K562 (cell line): ENCODE measurements around the gene SLC16A4. TPM values are rescaled to one million over a fixed set of nuclear protein-coding genes. Genes with fewer than 3 reads are reported as not detected.

ENCODE experiments used
- ATAC-seq: fragments of 200-7000 bp; cut with Tn5 transposase; 3 replicates; pipeline ENCODE4 v1.9.1; 2020; ENCODE audit warnings: moderate library complexity
- BruUV-seq: library from RNA; stranded (reverse); fragments of 400-500 nt; replicated peaks from 2 replicates; lab custom pipeline; 2021; lab: Mats Ljungman, UMichigan
- CTCF ChIA-PET: fragments of 300-600 bp; formaldehyde crosslinking; extraction: SDS; loops from one replicate; lab custom pipeline; 2021; ENCODE audit warnings: low intra/inter-chr PET ratio; lab: Yijun Ruan, JAX
- POLR2A ChIA-PET: fragments of 300-600, 350-650 bp; sonication (Branson Sonifier 250); formaldehyde crosslinking; extraction: SDS; loops from one replicate; lab custom pipeline; 2021; ENCODE audit warnings: antibody characterized with exemption, inconsistent platforms; lab: Yijun Ruan, JAX
- DNase-seq, 4 experiments: peaks; one replicate each; pipeline versions ENCODE4 v3.0.0 to v3.0.0-alpha.2; 2011 to 2018; ENCODE audit warnings: low spot score in 3 of 4, mixed read lengths in 3 of 4; ENCODE audit errors: extremely low read depth in 1 of 4
- FAIRE-seq: peaks from 2 replicates; lab custom pipeline; 2011; peaks lifted over from hg19 to GRCh38; lab: Jason Lieb, UNC
- H2AFZ ChIP-seq: 2 replicates; pipeline ENCODE4 v1.6.0; 2011; ENCODE audit warnings: low read depth, low read length, control low read depth, inconsistent platforms
- H3K27ac ChIP-seq: fragments of 200-600 bp; 3 replicates; pipeline ENCODE4 v1.8.0; 2011; ENCODE audit warnings: low read depth, mild to moderate bottlenecking, control low read depth, inconsistent platforms, low read length, moderate library complexity, mixed read lengths; ENCODE audit errors: extremely low read depth
- H3K27me3 ChIP-seq, 2 experiments: fragments of 300-600 bp in 1 of 2; 2 replicates in 1 of 2; 3 replicates in 1 of 2; pipeline versions ENCODE4 v1.6.0 to v1.8.0; 2011; ENCODE audit warnings: inconsistent platforms in 2 of 2, low read length in 2 of 2, mild to moderate bottlenecking in 1 of 2, mixed read lengths in 1 of 2, moderate library complexity in 1 of 2; ENCODE audit not compliant: control insufficient read depth in 2 of 2, insufficient read depth in 2 of 2
- H3K36me3 ChIP-seq: fragments of 300-600 bp; 3 replicates; pipeline ENCODE4 v1.8.0; 2011; ENCODE audit warnings: mild to moderate bottlenecking, low read length, inconsistent platforms; ENCODE audit not compliant: control insufficient read depth, insufficient read depth
- H3K4me1 ChIP-seq, 2 experiments: fragments of 200-600 bp in 1 of 2; replicated peaks in 1 of 2; 2 replicates in 1 of 2; 3 replicates in 1 of 2; pipeline versions ENCODE4 v1.5.1 to v1.8.0; 2011; ENCODE audit warnings: inconsistent platforms in 2 of 2, low read length in 2 of 2, mild to moderate bottlenecking in 1 of 2, mixed read lengths in 1 of 2, moderate library complexity in 1 of 2; ENCODE audit not compliant: control insufficient read depth in 2 of 2, insufficient read depth in 2 of 2
- H3K4me2 ChIP-seq: 2 replicates; pipeline ENCODE4 v1.6.1; 2011; ENCODE audit warnings: low read length, control low read depth, inconsistent platforms, mixed read lengths; ENCODE audit not compliant: insufficient read depth
- H3K4me3 ChIP-seq: fragments of 200-600 bp; sonication (generic), shearing (Covaris generic); 2 replicates; pipeline ENCODE4 v1.5.1; 2016; ENCODE audit warnings: control low read depth, inconsistent platforms
- H3K79me2 ChIP-seq: fragments of 200-600 bp; 3 replicates; pipeline ENCODE4 v1.8.0; 2011; ENCODE audit warnings: low read length, inconsistent platforms; ENCODE audit not compliant: control insufficient read depth, insufficient read depth
- H3K9ac ChIP-seq, 2 experiments: 2 replicates each; pipeline versions ENCODE4 v1.6.0 to v1.6.1; 2011; ENCODE audit warnings: low read depth in 2 of 2, low read length in 2 of 2, control low read depth in 1 of 2, inconsistent platforms in 1 of 2, mild to moderate bottlenecking in 1 of 2, mixed read lengths in 1 of 2; ENCODE audit not compliant: insufficient read depth in 1 of 2
- H3K9me1 ChIP-seq: one replicate; pipeline ENCODE4 v1.6.0; 2011; ENCODE audit warnings: inconsistent platforms, mild to moderate bottlenecking, low read length, moderate library complexity; ENCODE audit not compliant: control insufficient read depth, insufficient read depth
- H3K9me3 ChIP-seq: replicated peaks from 2 replicates; pipeline ENCODE4 v1.5.1; 2011; ENCODE audit warnings: low read depth, low read length, inconsistent platforms; ENCODE audit not compliant: control insufficient read depth, insufficient read depth
- H4K20me1 ChIP-seq: replicated peaks from 2 replicates; pipeline ENCODE4 v1.6.1; 2011; ENCODE audit warnings: low read length, inconsistent platforms, mixed read lengths; ENCODE audit not compliant: control insufficient read depth, insufficient read depth
- AFF1 ChIP-seq, 2 experiments: fragments of 450-650 bp; IDR thresholded peaks; 2 replicates each; pipeline ENCODE4 v1.6.1; 2018; ENCODE audit warnings: mild to moderate bottlenecking in 2 of 2, low read depth in 1 of 2; ENCODE audit not compliant: partially characterized antibody in 2 of 2
- BCL6 ChIP-seq: fragments of 250-450 bp; sonication (Bioruptor Pico); IDR thresholded peaks from 2 replicates; pipeline ENCODE4 v1.4.0; 2020
- FOXP4 ChIP-seq: sonication (generic); formaldehyde crosslinking; IDR thresholded peaks from 2 replicates; pipeline ENCODE4 v1.8.0; 2022; ENCODE audit warnings: mild to moderate bottlenecking, missing genetic modification reagents, borderline replicate concordance
- GATAD2B ChIP-seq: fragments of 450-650 bp; IDR thresholded peaks from 2 replicates; pipeline ENCODE4 v1.6.1; 2017; ENCODE audit warnings: mild to moderate bottlenecking, borderline replicate concordance
- YY1 ChIP-seq, 3 experiments: IDR thresholded peaks; 2 replicates each; pipeline ENCODE4 v1.6.1; 2011; ENCODE audit warnings: low read length in 2 of 3, mild to moderate bottlenecking in 2 of 3, moderate library complexity in 2 of 3, borderline replicate concordance in 1 of 3, control low read depth in 1 of 3, low read depth in 1 of 3; ENCODE audit not compliant: insufficient read depth in 3 of 3, insufficient replicate concordance in 2 of 3, control insufficient read depth in 1 of 3, insufficient read length in 1 of 3; ENCODE audit errors: extremely low read depth in 1 of 3
- ZC3H4 ChIP-seq: sonication (generic); formaldehyde crosslinking; IDR thresholded peaks from 2 replicates; pipeline ENCODE4 v1.9.0; 2021; ENCODE audit warnings: missing genetic modification reagents, borderline replicate concordance
- WGBS: fragments of 100-300 bp; shearing (Covaris generic); methylation state at CpG from one replicate; pipeline ENCODE4 v1.1.6; 2016; ENCODE audit warnings: low coverage, mixed read lengths; ENCODE audit not compliant: insufficient coverage; ENCODE audit errors: missing lambda C conversion rate; 5-methylcytosine and 5-hydroxymethylcytosine counted together
- in situ Hi-C: fragments of 300-500 bp; cut with MboI; formaldehyde crosslinking; loops from 4 replicates; pipeline ENCODE4 v1.15.0; 2018; ENCODE audit warnings: inconsistent platforms, mixed read lengths
- intact Hi-C: fragments of 100-400 bp; cut with micrococcal nuclease; formaldehyde crosslinking; loops from 2 replicates; pipeline ENCODE4 v1.14.2; 2022
- polyA plus RNA-seq, 8 experiments: library from polyadenylated mRNA; depleted of rRNA in 4 of 8; stranded (reverse) in 5 of 8; unstranded in 3 of 8; fragments of >200 nt; fragmentation: Nextera tagmentation in 2 of 8; fragmentation: Illumina TruSeq in 1 of 8; extraction: Ambion mirVana in 2 of 8; extraction: Trizol in 1 of 8; gene quantifications; 2 replicates each; pipeline versions ENCODE4 v1.2.1 to v1.2.3, GENCODE V29; 2011 to 2014; ENCODE audit warnings: inconsistent platforms in 1 of 8, missing spikeins in 1 of 8
- total RNA-seq, 7 experiments: library from RNA; depleted of rRNA in 6 of 7; stranded (reverse); fragments of >200 nt in 6 of 7; fragmentation: Illumina TruSeq in 2 of 7; extraction: Trizol in 2 of 7; gene quantifications; 2 replicates each; pipeline versions ENCODE4 v1.2.1 to v1.2.3, GENCODE V29; 2011 to 2021; ENCODE audit warnings: low replicate concordance in 1 of 7
- TF ChIP-seq, protein P1 (sequence below), 3 experiments: IDR thresholded peaks in 2 of 3; conservative IDR thresholded peaks in 1 of 3; 2 replicates each; pipeline ENCODE4 v1.5.1; 2011 to 2012; ENCODE audit warnings: low read length in 3 of 3, mild to moderate bottlenecking in 3 of 3, control low read depth in 2 of 3, improper control_type of control experiment in 1 of 3, inconsistent platforms in 1 of 3, low read depth in 1 of 3, mixed read lengths in 1 of 3, moderate library complexity in 1 of 3; ENCODE audit not compliant: insufficient read depth in 2 of 3

Gene SLC16A4
- total and polyA plus RNA-seq, 9 of the 15 experiments (the other 6 are each of a cell fraction or from before 2014, with no cell fraction given), result 0.04 to 0.31 (median 0.18) TPM; not detected in 1

DNA sequence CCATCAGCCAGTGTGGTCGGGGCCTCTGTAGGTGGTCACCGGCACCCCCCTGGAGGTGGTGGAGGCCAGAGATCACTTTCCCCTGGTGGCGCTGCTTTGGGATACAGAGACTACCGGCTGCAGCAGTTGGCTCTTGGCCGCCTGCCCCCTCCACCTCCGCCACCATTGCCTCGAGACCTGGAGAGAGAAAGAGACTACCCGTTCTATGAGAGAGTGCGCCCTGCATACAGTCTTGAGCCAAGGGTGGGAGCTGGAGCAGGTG, 50.7 kb downstream of the SLC16A4 start:
- TF ChIP-seq AFF1 (IDR thresholded peaks at IDR 0.05; ENCODE audit: low read depth in 1 of 2, partially characterized antibody in 2 of 2), result peak in 1 of 2 experiments; percentile 21
- TF ChIP-seq, protein P1, sequence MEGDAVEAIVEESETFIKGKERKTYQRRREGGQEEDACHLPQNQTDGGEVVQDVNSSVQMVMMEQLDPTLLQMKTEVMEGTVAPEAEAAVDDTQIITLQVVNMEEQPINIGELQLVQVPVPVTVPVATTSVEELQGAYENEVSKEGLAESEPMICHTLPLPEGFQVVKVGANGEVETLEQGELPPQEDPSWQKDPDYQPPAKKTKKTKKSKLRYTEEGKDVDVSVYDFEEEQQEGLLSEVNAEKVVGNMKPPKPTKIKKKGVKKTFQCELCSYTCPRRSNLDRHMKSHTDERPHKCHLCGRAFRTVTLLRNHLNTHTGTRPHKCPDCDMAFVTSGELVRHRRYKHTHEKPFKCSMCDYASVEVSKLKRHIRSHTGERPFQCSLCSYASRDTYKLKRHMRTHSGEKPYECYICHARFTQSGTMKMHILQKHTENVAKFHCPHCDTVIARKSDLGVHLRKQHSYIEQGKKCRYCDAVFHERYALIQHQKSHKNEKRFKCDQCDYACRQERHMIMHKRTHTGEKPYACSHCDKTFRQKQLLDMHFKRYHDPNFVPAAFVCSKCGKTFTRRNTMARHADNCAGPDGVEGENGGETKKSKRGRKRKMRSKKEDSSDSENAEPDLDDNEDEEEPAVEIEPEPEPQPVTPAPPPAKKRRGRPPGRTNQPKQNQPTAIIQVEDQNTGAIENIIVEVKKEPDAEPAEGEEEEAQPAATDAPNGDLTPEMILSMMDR (IDR thresholded peaks at IDR 0.05 in 2 of 3, conservative IDR thresholded peaks at IDR 0.05 in 1 of 3; ENCODE audit: insufficient read depth in 2 of 3, low read depth in 1 of 3, low read length in 3 of 3), result 0 out of 6 replicates have a peak, but pooled peaks of 1 of the 3 experiments have one; percentile 9
- TF ChIP-seq FOXP4 (CRISPR knock-in tag), result 0 out of 2 replicates have a peak, but pooled peaks have one; percentile 43
- no peak for TF ChIP-seq BCL6 (CRISPR knock-in tag)
- peak in 1 of 3 experiments; percentile 42 for TF ChIP-seq YY1 (IDR thresholded peaks at IDR 0.05; ENCODE audit: borderline replicate concordance in 1 of 3, control insufficient read depth in 1 of 3, extremely low read depth in 1 of 3, insufficient read depth in 3 of 3, insufficient read length in 1 of 3, insufficient replicate concordance in 2 of 3, low read depth in 1 of 3, low read length in 2 of 3)
- 0 out of 2 replicates have a peak, but pooled peaks have one; percentile 13 for TF ChIP-seq ZC3H4 (CRISPR knock-in tag)
- no peak for TF ChIP-seq GATAD2B
- TF ChIP-seq, all 486 proteins: peak for 5
- ChIA-PET CTCF (no interaction called here), POLR2A (interaction anchor here (0.9 to 4.0 kb wide), 12 partner anchors 9 to 281 kb away, joined by 3 to 74 read pairs (median 5); no protein-coding TSS in a partner anchor)
- no peaks in the 10 kb centered on the region for H3K27me3 ChIP-seq
- FAIRE-seq (no peak), ATAC-seq (peak; percentile 0), DNase-seq (peak in 2 of 4 experiments; percentile 45 to 55)
- H3K4me2 ChIP-seq, result peak overlapping the region; percentile 87
- peaks cover 79% of the 10 kb centered on the region for H3K79me2 ChIP-seq
- H2AFZ ChIP-seq, result no peak overlapping the region
- intact Hi-C loops, result no loop called here
- H3K9me1 ChIP-seq, result peaks cover 4% of the 10 kb centered on the region
- peaks cover 55% of the 10 kb centered on the region for H4K20me1 ChIP-seq
- peaks cover 52% of the 10 kb centered on the region for H3K36me3 ChIP-seq
- in situ Hi-C loops, result no loop called here
- no peaks in the 10 kb centered on the region for H3K9me3 ChIP-seq
- peaks cover 38 to 48% of the 10 kb centered on the region in 2 experiments for H3K4me1 ChIP-seq
- H3K4me3 ChIP-seq, result peak overlapping the region; percentile 82
- no TSS peak for BruUV-seq
- peak overlapping the region; percentile 99 to 100 for H3K9ac ChIP-seq
- WGBS, result 3% methylated on average over 9 of the region's 9 CpGs
- H3K27ac ChIP-seq, result peak overlapping the region; percentile 94
